Esophagus muscularis mucosa (tissue), 4 donors: ENCODE results near the gene SLCO3A1. TPM values are rescaled to one million over a fixed set of nuclear protein-coding genes. Genes with fewer than 3 reads are reported as not detected.

ENCODE experiments used
- DNase-seq: peaks from one replicate; pipeline ENCODE4 v3.0.0-alpha.2; 2017; ENCODE audit errors: extremely low spot score
- H3K27ac ChIP-seq, 4 donors: fragments of 200-600 bp; sonication (generic); replicated peaks in 1 of 4; 1 replicate in 3 of 4; 2 replicates in 1 of 4; pipeline ENCODE4 v1.5.1; 2016 to 2019; ENCODE audit warnings: mild to moderate bottlenecking in 1 of 4
- H3K27me3 ChIP-seq, 4 donors: fragments of 200-600 bp; sonication (generic); one replicate each; pipeline versions ENCODE4 v1.5.1 to v1.6.0; 2016 to 2019
- H3K36me3 ChIP-seq, 4 donors: fragments of 200-600 bp; sonication (generic); one replicate each; pipeline ENCODE4 v1.5.1; 2016 to 2019
- H3K4me1 ChIP-seq, 4 donors: fragments of 200-600 bp; sonication (generic); one replicate each; pipeline ENCODE4 v1.5.1; 2016 to 2019
- H3K4me3 ChIP-seq, 4 donors: fragments of 200-600 bp; sonication (generic); 1 replicate in 2 of 4; 2 replicates in 2 of 4; pipeline ENCODE4 v1.5.1; 2016 to 2019; ENCODE audit warnings: mild to moderate bottlenecking in 4 of 4, moderate library complexity in 1 of 4
- H3K9me3 ChIP-seq, 4 donors: fragments of 200-600 bp; sonication (generic); 1 replicate in 3 of 4; 2 replicates in 1 of 4; pipeline ENCODE4 v1.5.1; 2016 to 2019
- EP300 ChIP-seq: sonication (generic); formaldehyde crosslinking; IDR thresholded peaks from one replicate; pipeline ENCODE4 v1.6.1; 2017; ENCODE audit warnings: antibody characterized with exemption
- POLR2A ChIP-seq: fragments of 450-650 bp; IDR thresholded peaks from one replicate; pipeline ENCODE4 v1.6.1; 2017; ENCODE audit warnings: antibody characterized with exemption, moderate library complexity, mild to moderate bottlenecking, low read depth
- POLR2AphosphoS5 ChIP-seq, 2 donors: sonication (generic); formaldehyde crosslinking; IDR thresholded peaks; one replicate each; pipeline ENCODE4 v1.6.1; 2017; ENCODE audit warnings: antibody characterized with exemption in 2 of 2
- WGBS: methylation state at CpG from one replicate; pipeline ENCODE4 v1.1.5; 2018; 5-methylcytosine and 5-hydroxymethylcytosine counted together
- intact Hi-C: fragments of 100-400 bp; cut with DNase I; formaldehyde crosslinking; loops from one replicate; pipeline ENCODE4 v1.15.1; 2023
- total RNA-seq, 4 donors: library from RNA; depleted of rRNA; stranded (reverse); fragments of >200 nt; gene quantifications; one replicate each; pipeline versions ENCODE4 v1.1.0 to v1.2.1, GENCODE V29; 2016
- TF ChIP-seq, protein P1 (sequence below), 3 experiments: fragments of 200-600 bp in 2 of 3; fragments of 450-650 bp in 1 of 3; sonication (generic) in 2 of 3; IDR thresholded peaks; one replicate each; pipeline ENCODE4 v1.5.1; 2017 to 2019; ENCODE audit warnings: antibody characterized with exemption in 3 of 3, mild to moderate bottlenecking in 2 of 3, moderate library complexity in 1 of 3

Gene SLCO3A1
- total RNA-seq, 4 donors from 2014 or later, result 5.6 to 17.5 (median 12.3) TPM

DNA sequence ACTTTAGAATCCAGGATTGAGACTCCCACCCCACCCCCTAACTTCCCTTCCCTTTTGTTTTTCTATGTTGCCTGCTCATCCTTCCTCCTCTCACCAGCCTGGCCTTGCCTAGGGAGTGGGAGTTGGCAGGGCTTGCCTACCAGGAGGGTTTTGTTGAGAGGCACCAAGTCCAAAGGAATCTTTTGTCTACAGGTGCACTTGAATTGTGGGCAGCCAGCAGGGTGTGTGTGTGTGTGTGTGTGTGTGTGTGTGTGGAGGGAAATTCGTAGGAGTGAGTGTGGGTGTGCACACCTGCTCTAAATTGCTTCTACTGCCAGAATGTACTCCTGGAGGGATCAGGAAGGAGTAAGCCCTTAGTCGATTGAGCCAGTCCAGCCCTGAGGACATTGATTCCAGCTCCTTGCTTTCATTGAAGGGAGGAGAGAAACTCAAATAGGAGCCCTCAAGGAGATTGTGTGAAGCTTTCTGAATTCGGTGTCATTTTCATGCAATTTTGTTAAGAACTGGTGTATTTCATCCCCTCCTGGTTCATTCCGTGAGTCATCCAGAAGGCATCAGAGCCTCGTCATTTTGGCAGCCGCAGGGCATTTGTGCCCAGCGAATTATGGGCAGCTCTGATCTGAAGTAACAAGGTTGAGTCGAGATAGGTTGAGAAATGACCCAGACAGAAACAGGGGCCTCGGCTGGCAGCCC lies 112.1 kb downstream of the SLCO3A1 start:
- intact Hi-C loops, result no loop called here
- H3K4me1 ChIP-seq, result peaks cover 31 to 55% (median 39%) of the 10 kb centered on the region in 4 donors
- DNase-seq, result no peak
- H3K36me3 ChIP-seq, result no peaks in the 10 kb centered on the region
- TF ChIP-seq, protein P1, sequence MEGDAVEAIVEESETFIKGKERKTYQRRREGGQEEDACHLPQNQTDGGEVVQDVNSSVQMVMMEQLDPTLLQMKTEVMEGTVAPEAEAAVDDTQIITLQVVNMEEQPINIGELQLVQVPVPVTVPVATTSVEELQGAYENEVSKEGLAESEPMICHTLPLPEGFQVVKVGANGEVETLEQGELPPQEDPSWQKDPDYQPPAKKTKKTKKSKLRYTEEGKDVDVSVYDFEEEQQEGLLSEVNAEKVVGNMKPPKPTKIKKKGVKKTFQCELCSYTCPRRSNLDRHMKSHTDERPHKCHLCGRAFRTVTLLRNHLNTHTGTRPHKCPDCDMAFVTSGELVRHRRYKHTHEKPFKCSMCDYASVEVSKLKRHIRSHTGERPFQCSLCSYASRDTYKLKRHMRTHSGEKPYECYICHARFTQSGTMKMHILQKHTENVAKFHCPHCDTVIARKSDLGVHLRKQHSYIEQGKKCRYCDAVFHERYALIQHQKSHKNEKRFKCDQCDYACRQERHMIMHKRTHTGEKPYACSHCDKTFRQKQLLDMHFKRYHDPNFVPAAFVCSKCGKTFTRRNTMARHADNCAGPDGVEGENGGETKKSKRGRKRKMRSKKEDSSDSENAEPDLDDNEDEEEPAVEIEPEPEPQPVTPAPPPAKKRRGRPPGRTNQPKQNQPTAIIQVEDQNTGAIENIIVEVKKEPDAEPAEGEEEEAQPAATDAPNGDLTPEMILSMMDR (IDR thresholded peaks at IDR 0.05), result no peak
- TF ChIP-seq POLR2A, result no peak
- TF ChIP-seq EP300, result no peak
- TF ChIP-seq POLR2AphosphoS5 (IDR thresholded peaks at IDR 0.05), result no peak
- no peaks in the 10 kb centered on the region for H3K9me3 ChIP-seq
- no peaks in the 10 kb centered on the region for H3K27me3 ChIP-seq
- 83% methylated on average over 7 of the region's 9 CpGs for WGBS
- H3K4me3 ChIP-seq, result no peak overlapping the region
- H3K27ac ChIP-seq, result peak overlapping the region in 1 of 4 donors; percentile 8

DNA sequence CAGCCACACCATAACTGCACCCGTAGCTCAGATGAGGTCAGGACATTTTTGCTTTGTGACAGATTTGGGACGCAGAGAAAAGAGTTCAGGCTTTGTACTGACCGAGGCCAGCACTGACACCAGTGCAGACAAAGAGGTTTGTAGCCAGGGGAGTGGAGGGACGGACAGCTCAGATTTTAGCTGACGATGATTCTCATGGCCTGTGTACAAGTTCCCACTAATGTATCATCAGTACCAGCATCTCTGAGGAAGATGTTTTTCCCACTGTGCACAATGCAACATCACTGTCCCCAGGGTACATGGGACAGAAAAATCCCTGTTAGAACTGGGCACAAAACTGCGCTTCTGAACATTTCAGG lies 112.7 kb downstream of the SLCO3A1 start:
- Histone ChIP-seq H3K27me3 (no peaks in the 10 kb centered on the region), H3K4me1 (peaks cover 31 to 56% (median 39%) of the 10 kb centered on the region in 4 donors), H3K9me3 (no peaks in the 10 kb centered on the region), H3K36me3 (no peaks in the 10 kb centered on the region), H3K27ac (peak overlapping the region in 1 of 4 donors; percentile 8), H3K4me3 (no peak overlapping the region)
- DNase-seq, result no peak
- WGBS, result 75% methylated on average over 5 of the region's 6 CpGs
- intact Hi-C loops, result no loop called here
- no peak for TF ChIP-seq POLR2AphosphoS5 (IDR thresholded peaks at IDR 0.05)
- TF ChIP-seq, protein P1 (IDR thresholded peaks at IDR 0.05), result no peak

DNA sequence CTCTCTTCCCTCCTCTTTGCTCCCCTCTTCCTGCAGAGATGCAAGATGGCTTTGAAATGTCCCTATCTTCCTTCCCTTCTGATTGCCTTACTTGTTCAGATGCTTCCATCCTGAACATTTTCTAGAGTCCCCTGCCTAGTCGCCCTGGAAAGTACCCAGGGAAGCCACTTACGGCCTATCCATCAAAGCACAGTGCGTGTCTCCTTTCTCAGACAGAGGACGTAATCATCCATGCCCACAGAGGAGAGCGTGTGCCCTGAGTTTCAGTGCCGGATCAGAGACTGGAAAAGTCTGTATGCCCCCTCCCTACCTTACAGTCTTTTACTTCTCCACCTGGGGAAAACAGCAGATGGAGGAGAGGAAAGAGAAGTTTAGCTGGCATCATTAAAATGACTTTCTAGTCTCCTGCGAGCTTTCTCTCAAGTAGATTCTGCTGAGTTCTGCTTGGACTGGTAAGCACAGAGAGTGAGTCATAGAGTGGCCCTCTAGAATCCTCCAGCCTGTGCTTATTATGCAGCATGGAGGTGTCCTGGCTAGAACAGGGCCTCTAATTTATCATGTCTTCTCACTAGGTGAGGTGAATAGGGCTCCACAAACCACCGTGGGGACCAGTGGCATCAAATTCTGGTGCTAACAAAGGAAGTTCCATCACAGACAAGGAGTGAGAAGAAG lies 114.6 kb downstream of the SLCO3A1 start:
- 95% methylated on average over 8 of the region's 8 CpGs for WGBS

DNA sequence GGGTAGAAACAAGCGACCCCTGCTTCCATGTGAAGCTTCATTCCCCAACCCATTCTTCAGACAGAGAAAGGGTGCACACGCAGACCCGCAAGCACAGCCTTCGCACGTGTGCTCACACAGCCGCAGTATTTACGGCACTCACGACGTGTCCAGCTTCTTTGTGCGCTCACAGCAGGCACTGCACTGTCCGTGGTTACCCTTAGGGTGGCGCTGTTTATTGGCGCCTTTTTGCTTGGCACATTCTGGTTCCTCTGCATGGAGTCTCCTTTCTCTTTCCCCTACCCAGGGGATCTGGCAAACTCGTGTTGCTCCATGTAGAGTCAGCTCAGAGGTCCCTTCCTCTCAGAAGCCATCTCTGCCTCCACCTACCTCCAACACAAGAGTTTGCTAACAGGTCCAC lies 115.1 kb downstream of the SLCO3A1 start:
- Histone ChIP-seq H3K4me1 (peaks cover 31 to 64% (median 37%) of the 10 kb centered on the region in 4 donors), H3K36me3 (no peaks in the 10 kb centered on the region), H3K27ac (no peak overlapping the region), H3K4me3 (no peak overlapping the region), H3K9me3 (no peaks in the 10 kb centered on the region), H3K27me3 (no peaks in the 10 kb centered on the region)
- TF ChIP-seq EP300 (no peak), POLR2AphosphoS5 (IDR thresholded peaks at IDR 0.05) (no peak), POLR2A (no peak)
- TF ChIP-seq, protein P1 (IDR thresholded peaks at IDR 0.05), result no peak
- DNase-seq, result no peak
- 96% methylated on average over 14 of the region's 14 CpGs for WGBS
- intact Hi-C loops, result no loop called here

More for the DNA sequence above, 114.6 kb downstream of the SLCO3A1 start:
- Histone ChIP-seq H3K27me3 (no peaks in the 10 kb centered on the region), H3K27ac (no peak overlapping the region), H3K36me3 (no peaks in the 10 kb centered on the region), H3K4me3 (no peak overlapping the region), H3K4me1 (peaks cover 31 to 59% (median 37%) of the 10 kb centered on the region in 4 donors), H3K9me3 (no peaks in the 10 kb centered on the region)
- DNase-seq, result no peak
- intact Hi-C loops, result no loop called here
- TF ChIP-seq, protein P1 (IDR thresholded peaks at IDR 0.05), result no peak
- no peak for TF ChIP-seq POLR2AphosphoS5 (IDR thresholded peaks at IDR 0.05)
- TF ChIP-seq POLR2A, result no peak
- no peak for TF ChIP-seq EP300
